Superior temporal gyrus (tissue), 1 donor: ENCODE results near the gene SIX5.

Source experiments
- DNase-seq: peaks from one replicate; pipeline ENCODE4 v3.0.0-alpha.2; 2016; ENCODE audit errors: extremely low spot score

SIX5 gene

GRCh38 chr19:45792470-45793177 is 23.6 kb upstream of the SIX5 start, which contains the start of gene DMWD:
Gene DMWD (minus strand): TSS chr19:45792845. CDS start chr19:45792756, 89 bp downstream.
- DNase-seq = peak; percentile 99

GRCh38 chr19:45791744-45792469 is 22.9 kb upstream of the SIX5 start:
- no peak for DNase-seq

GRCh38 chr19:45790942-45791341 is 21.9 kb upstream of the SIX5 start:
- no peak for DNase-seq

GRCh38 chr19:45789035-45789786 is 20.2 kb upstream of the SIX5 start:
- no peak for DNase-seq

- no peak for DNase-seq
Observed at GRCh38 chr19:45786533-45786894, 17.5 kb upstream of the SIX5 start.

GRCh38 chr19:45785781-45786532 is 16.9 kb upstream of the SIX5 start:
- no peak for DNase-seq

GRCh38 chr19:45785097-45785496 is 16.0 kb upstream of the SIX5 start:
- DNase-seq = no peak

GRCh38 chr19:45784096-45784495 is 15.0 kb upstream of the SIX5 start:
- no peak for DNase-seq

GRCh38 chr19:45782820-45783785 is 14.1 kb upstream of the SIX5 start:
- no peak for DNase-seq

- DNase-seq = no peak
Observed at GRCh38 chr19:45782162-45782691, 13.2 kb upstream of the SIX5 start, which contains the start of gene DMPK. Gene DMPK (minus strand): TSS chr19:45782490. CDS start chr19:45782352, 138 bp downstream.

GRCh38 chr19:45781214-45782161 is 12.4 kb upstream of the SIX5 start:
- no peak for DNase-seq

GRCh38 chr19:45780448-45781213 is 11.6 kb upstream of the SIX5 start:
- no peak for DNase-seq

- DNase-seq = no peak
Observed at GRCh38 chr19:45780146-45780447, 11.0 kb upstream of the SIX5 start.

- DNase-seq = no peak
Observed at GRCh38 chr19:45779231-45780145, 10.4 kb upstream of the SIX5 start.

- no peak for DNase-seq
Observed at GRCh38 chr19:45778010-45778661, 9.1 kb upstream of the SIX5 start.

- DNase-seq = no peak
Observed at GRCh38 chr19:45777395-45777961, 8.4 kb upstream of the SIX5 start.

GRCh38 chr19:45774765-45775164 is 5.7 kb upstream of the SIX5 start:
- no peak for DNase-seq
